Adrenal gland (tissue), 12 donors: ENCODE data around the gene OPCML. TPM values are rescaled to one million over a fixed set of nuclear protein-coding genes. Genes with fewer than 3 reads are reported as not detected.

ENCODE experiments used
- DNase-seq, 7 donors: peaks; one replicate each; pipeline ENCODE4 v3.0.0-alpha.2; 2019 to 2020
- H3K27ac ChIP-seq, 5 donors: fragments of 200-600 bp; sonication (generic) in 4 of 5; 1 replicate in 3 of 5; 2 replicates in 2 of 5; pipeline versions ENCODE4 v1.5.1 to v1.8.0; 2016 to 2020; ENCODE audit warnings: mild to moderate bottlenecking in 1 of 5
- H3K27me3 ChIP-seq: fragments of 200-600 bp; 2 replicates; pipeline ENCODE4 v1.8.0; 2021
- H3K36me3 ChIP-seq, 2 donors: fragments of 200-600 bp; replicated peaks in 1 of 2; 1 replicate in 1 of 2; 2 replicates in 1 of 2; pipeline versions ENCODE4 v1.5.1 to v1.8.0; 2018 to 2022
- H3K4me1 ChIP-seq, 2 donors: fragments of 200-600 bp; replicated peaks in 1 of 2; 1 replicate in 1 of 2; 2 replicates in 1 of 2; pipeline versions ENCODE4 v1.5.1 to v1.8.0; 2018 to 2021
- H3K4me3 ChIP-seq, 4 donors: fragments of 200-600 bp; sonication (generic) in 3 of 4; one replicate each; pipeline ENCODE4 v1.5.1; 2016 to 2018
- H3K9me3 ChIP-seq, 3 donors: fragments of 200-600 bp; sonication (generic) in 1 of 3; replicated peaks in 1 of 3; 1 replicate in 2 of 3; 2 replicates in 1 of 3; pipeline versions ENCODE4 v1.5.1 to v1.8.0; 2016 to 2021
- CTCF ChIP-seq, 6 experiments: fragments of 450-650 bp in 4 of 6; fragments of 200-600 bp in 2 of 6; sonication (generic) in 1 of 6; IDR thresholded peaks; 1 replicate in 5 of 6; 2 replicates in 1 of 6; pipeline versions ENCODE4 v1.5.1 to v1.8.0; 2016 to 2021; ENCODE audit warnings: antibody characterized with exemption in 6 of 6, mild to moderate bottlenecking in 2 of 6, moderate library complexity in 1 of 6
- POLR2A ChIP-seq, 2 donors: fragments of 450-650 bp; IDR thresholded peaks; one replicate each; pipeline ENCODE4 v1.6.1; 2017; ENCODE audit warnings: antibody characterized with exemption in 2 of 2, mild to moderate bottlenecking in 2 of 2, moderate library complexity in 1 of 2
- WGBS, 4 donors: extraction: QIAGEN DNeasy Blood & Tissue Kit in 2 of 4; methylation state at CpG; one replicate each; pipeline versions ENCODE4 v1.1.5 to v1.1.7; 2013 to 2017; 5-methylcytosine and 5-hydroxymethylcytosine counted together
- intact Hi-C, 2 donors: fragments of 100-400 bp; cut with DNase I; formaldehyde crosslinking; loops; one replicate each; pipeline versions ENCODE4 v1.14.1 to v1.15.0; 2022 to 2023
- polyA plus RNA-seq, 3 donors: library from polyadenylated mRNA; stranded (reverse); fragments of 200-250 nt in 2 of 3; fragments of 350-450 nt in 1 of 3; fragmentation: Illumina TruSeq in 1 of 3; extraction: RNeasy Lipid Tissue Mini Kit (QIAGEN cat#74804) in 1 of 3; gene quantifications; one replicate each; pipeline ENCODE4 v1.2.3, GENCODE V29; 2013 to 2014
- total RNA-seq, 9 donors: library from RNA; depleted of rRNA in 4 of 9; stranded (reverse); fragments of >200 nt in 4 of 9; fragments of 120-200 nt in 1 of 9; fragmentation: NEBNext Ultra II Directional in 1 of 9; extraction: Animal tissue kit (Norgen Biotek cat#: 25700) in 1 of 9; gene quantifications; one replicate each; pipeline versions ENCODE4 v1.1.0 to v1.2.4, GENCODE V29; 2013 to 2023
- donor health status: healthy with polysubstance abuse.
- donor health status: Bipolar disorder and iron deficiency.
- donor health status: DM: yes; HTN: yes; CAD: no.
- donor health status: DM: no; HTN: no; CAD: no.
- donor health status: DM: no; HTN: no; CAD: no.
- donor health status: DM: yes; HTN: yes; CAD: no.

OPCML gene
- total and polyA plus RNA-seq, 12 donors: 0.10 to 5.5 (median 0.72) TPM; not detected in 5

- no peak for TF ChIP-seq POLR2A (IDR thresholded peaks at IDR 0.05)
- TF ChIP-seq CTCF (IDR thresholded peaks at IDR 0.05): no peak
- no peak overlapping the region for H3K4me3 ChIP-seq
- H3K27me3 ChIP-seq: no peaks in the 10 kb centered on the region
- intact Hi-C loops: no loop called here
- H3K27ac ChIP-seq: no peak overlapping the region
- H3K4me1 ChIP-seq: no peaks in the 10 kb centered on the region
- 72 to 90% (median 83%) methylated on average over 2 of the region's 2 CpGs for WGBS, 4 donors
- no peaks in the 10 kb centered on the region for H3K9me3 ChIP-seq
- DNase-seq: no peak
- no peaks in the 10 kb centered on the region for H3K36me3 ChIP-seq
Measured at GRCh38 chr11:132814410-132814809, 717.9 kb downstream of the OPCML start.

GRCh38 chr11:132811649-132812048, 720.7 kb downstream of the OPCML start:
- intact Hi-C loops: no loop called here
- TF ChIP-seq POLR2A (IDR thresholded peaks at IDR 0.05) (no peak), CTCF (IDR thresholded peaks at IDR 0.05) (no peak)
- 75 to 89% (median 83%) methylated on average over 6 of the region's 6 CpGs for WGBS, 4 donors
- no peak overlapping the region for H3K27ac ChIP-seq
- no peaks in the 10 kb centered on the region for H3K27me3 ChIP-seq
- H3K9me3 ChIP-seq: no peaks in the 10 kb centered on the region
- no peak for DNase-seq
- H3K4me3 ChIP-seq: no peak overlapping the region
- no peaks in the 10 kb centered on the region for H3K4me1 ChIP-seq
- no peaks in the 10 kb centered on the region for H3K36me3 ChIP-seq

- H3K4me1 ChIP-seq: no peaks in the 10 kb centered on the region
- H3K4me3 ChIP-seq: no peak overlapping the region
- no peaks in the 10 kb centered on the region for H3K36me3 ChIP-seq
- no peaks in the 10 kb centered on the region for H3K9me3 ChIP-seq
- WGBS, 4 donors: 74 to 88% (median 77%) methylated on average over 6 of the region's 6 CpGs
- H3K27me3 ChIP-seq: no peaks in the 10 kb centered on the region
- intact Hi-C loops: no loop called here
- no peak for DNase-seq
- no peak for TF ChIP-seq CTCF (IDR thresholded peaks at IDR 0.05)
- no peak for TF ChIP-seq POLR2A (IDR thresholded peaks at IDR 0.05)
- no peak overlapping the region for H3K27ac ChIP-seq
Measured at GRCh38 chr11:132809070-132809469, 723.2 kb downstream of the OPCML start.

GRCh38 chr11:132804258-132804657, 728.0 kb downstream of the OPCML start:
- intact Hi-C loops: no loop called here
- Histone ChIP-seq H3K36me3 (no peaks in the 10 kb centered on the region), H3K27ac (no peak overlapping the region), H3K9me3 (no peaks in the 10 kb centered on the region), H3K4me1 (no peaks in the 10 kb centered on the region), H3K4me3 (no peak overlapping the region), H3K27me3 (no peaks in the 10 kb centered on the region)
- TF ChIP-seq CTCF (IDR thresholded peaks at IDR 0.05) (no peak), POLR2A (IDR thresholded peaks at IDR 0.05) (no peak)
- 86 to 97% (median 87%) methylated on average over 4 of the region's 4 CpGs for WGBS, 4 donors
- no peak for DNase-seq
